ENCODE results near the gene PPEF1. TPM values are rescaled to one million over a fixed set of nuclear protein-coding genes. Genes with fewer than 3 reads are reported as not detected.

PPEF1 gene
- total and polyA plus RNA-seq, 11 donors, result 0.11 to 0.82 (median 0.60) TPM; not detected in 4

GRCh38 chrX:18769812-18770573 lies 62.5 kb downstream of the PPEF1 start:
- WGBS, 4 donors, result 42 to 54% (median 48%) methylated on average over 7 of the region's 7 CpGs
- ATAC-seq (peak in 3 of 4 donors; percentile 27 to 60 (median 36)), DNase-seq (no peak)
- H3K4me1 ChIP-seq, result no peaks in the 10 kb centered on the region
- peaks cover 0 to 20% (median under 1%) of the 10 kb centered on the region in 12 donors for H3K9me3 ChIP-seq
- H3K36me3 ChIP-seq, result no peaks in the 10 kb centered on the region
- H3K27ac ChIP-seq, result no peak overlapping the region
- TF ChIP-seq CTCF (IDR thresholded peaks at IDR 0.05) (peak in 5 of 12 donors; percentile 10 to 30 (median 23)), POLR2A (IDR thresholded peaks at IDR 0.05) (no peak)
- no peak overlapping the region for H3K4me3 ChIP-seq
- no peaks in the 10 kb centered on the region for H3K27me3 ChIP-seq
- intact Hi-C loops (cut with DNase I), result no loop called here

GRCh38 chrX:18789916-18790315 lies 82.5 kb downstream of the PPEF1 start:
- WGBS, 4 donors, result 20 to 54% (median 35%) methylated on average over 1 of the region's 1 CpG
- H3K36me3 ChIP-seq, result no peaks in the 10 kb centered on the region
- H3K9me3 ChIP-seq, result no peaks in the 10 kb centered on the region
- no peak for DNase-seq
- TF ChIP-seq POLR2A (IDR thresholded peaks at IDR 0.05), result no peak
- no peak for TF ChIP-seq CTCF (IDR thresholded peaks at IDR 0.05)
- intact Hi-C loops (cut with DNase I), result no loop called here
- no peak overlapping the region for H3K27ac ChIP-seq
- H3K4me1 ChIP-seq, result no peaks in the 10 kb centered on the region
- no peak for ATAC-seq
- H3K27me3 ChIP-seq, result no peaks in the 10 kb centered on the region
- no peak overlapping the region for H3K4me3 ChIP-seq

GRCh38 chrX:18792828-18793227 lies 85.4 kb downstream of the PPEF1 start:
- H3K4me1 ChIP-seq, result no peaks in the 10 kb centered on the region
- no peak overlapping the region for H3K27ac ChIP-seq
- ATAC-seq (no peak), DNase-seq (no peak)
- H3K27me3 ChIP-seq, result peaks cover 0 to 5% (median 0%) of the 10 kb centered on the region in 9 donors
- H3K9me3 ChIP-seq, result no peaks in the 10 kb centered on the region
- H3K4me3 ChIP-seq, result no peak overlapping the region
- no peaks in the 10 kb centered on the region for H3K36me3 ChIP-seq
- intact Hi-C loops (cut with DNase I), result no loop called here
- TF ChIP-seq CTCF (IDR thresholded peaks at IDR 0.05) (no peak), POLR2A (IDR thresholded peaks at IDR 0.05) (no peak)

GRCh38 chrX:18793601-18794089 lies 86.2 kb downstream of the PPEF1 start:
- WGBS, 4 donors, result 61 to 70% (median 66%) methylated on average over 7 of the region's 7 CpGs

More at GRCh38 chrX:18793601-18794089, 86.2 kb downstream of the PPEF1 start:
- intact Hi-C loops (cut with DNase I), result no loop called here
- TF ChIP-seq CTCF (IDR thresholded peaks at IDR 0.05), result no peak
- no peak for TF ChIP-seq POLR2A (IDR thresholded peaks at IDR 0.05)
- Histone ChIP-seq H3K4me3 (no peak overlapping the region), H3K9me3 (no peaks in the 10 kb centered on the region), H3K36me3 (no peaks in the 10 kb centered on the region), H3K4me1 (no peaks in the 10 kb centered on the region), H3K27ac (no peak overlapping the region), H3K27me3 (peaks cover 0 to 5% (median 0%) of the 10 kb centered on the region in 9 donors)
- DNase-seq, result no peak
- no peak for ATAC-seq
